HG02970 (cell line): ENCODE results near the gene CAPN13.

Source experiments
- ATAC-seq: cut with Tn5 transposase; IDR thresholded peaks from one replicate; pipeline ENCODE4 v1.9.1; 2021; ENCODE audit warnings: mild to moderate bottlenecking, moderate library complexity, moderate number of reproducible peaks; ENCODE audit not compliant: unreplicated experiment, low FRiP score

The CAPN13 gene

GRCh38 chr2:30732876-30733275 lies 74.4 kb downstream of the CAPN13 start:
- ATAC-seq = no peak

- ATAC-seq = no peak
These were observed 74.9 kb downstream of the CAPN13 start for GRCh38 chr2:30732376-30732775.

GRCh38 chr2:30731706-30732105 lies 75.5 kb downstream of the CAPN13 start:
- ATAC-seq = no peak

- no peak for ATAC-seq
These were observed 76.3 kb downstream of the CAPN13 start for GRCh38 chr2:30730736-30731647.

GRCh38 chr2:30729031-30729430 lies 78.2 kb downstream of the CAPN13 start:
- ATAC-seq = no peak

GRCh38 chr2:30722936-30723725 lies 84.1 kb downstream of the CAPN13 start:
- ATAC-seq = no peak

GRCh38 chr2:30721668-30722647 lies 85.3 kb downstream of the CAPN13 start:
- ATAC-seq = no peak

- ATAC-seq = no peak
These were observed 86.0 kb downstream of the CAPN13 start for GRCh38 chr2:30721241-30721640.

GRCh38 chr2:30717081-30717650 lies 90.1 kb downstream of the CAPN13 start:
- ATAC-seq = no peak

GRCh38 chr2:30716123-30716900 lies 90.9 kb downstream of the CAPN13 start:
- ATAC-seq = no peak

- ATAC-seq = no peak
These were observed 92.2 kb downstream of the CAPN13 start for GRCh38 chr2:30714811-30715709.

GRCh38 chr2:30713698-30714097 lies 93.5 kb downstream of the CAPN13 start:
- ATAC-seq = no peak

GRCh38 chr2:30711646-30712085 lies 95.6 kb downstream of the CAPN13 start:
- ATAC-seq = peak; percentile 75

- ATAC-seq = no peak
These were observed 96.8 kb downstream of the CAPN13 start for GRCh38 chr2:30710461-30710860.

GRCh38 chr2:30710016-30710415 lies 97.2 kb downstream of the CAPN13 start:
- ATAC-seq = no peak

- ATAC-seq = no peak
These were observed 97.7 kb downstream of the CAPN13 start for GRCh38 chr2:30709516-30709915.

- ATAC-seq = no peak
These were observed 98.6 kb downstream of the CAPN13 start for GRCh38 chr2:30708491-30709290.
